B cell (primary cell): ENCODE measurements around the gene RBM19. TPM values are rescaled to one million over a fixed set of nuclear protein-coding genes. Genes with fewer than 3 reads are reported as not detected.

Experiments used
- ATAC-seq: fragments of 200-7000 bp; cut with Tn5 transposase; one replicate; pipeline ENCODE4 v1.10.0; 2021; ENCODE audit warnings: low read depth, mild to moderate bottlenecking, moderate number of reproducible peaks, moderate library complexity
- CTCF ChIA-PET: fragments of 350-600 bp; sonication (Branson Sonifier 250); formaldehyde crosslinking; loops from one replicate; lab custom pipeline; 2021; ENCODE audit warnings: antibody characterized with exemption, inconsistent platforms; lab: Charles Lee
- POLR2A ChIA-PET: fragments of 350-600 bp; sonication (Branson Sonifier 250); formaldehyde crosslinking; loops from one replicate; lab custom pipeline; 2021; ENCODE audit warnings: antibody characterized with exemption; lab: Charles Lee
- DNase-seq: peaks from one replicate; pipeline ENCODE4 v3.0.0; 2013
- H2AFZ ChIP-seq: 2 replicates; pipeline ENCODE4 v1.6.1; 2012; ENCODE audit warnings: mild to moderate bottlenecking, low read depth, low read length; ENCODE audit not compliant: insufficient read depth, poor library complexity, severe bottlenecking
- H3K27ac ChIP-seq, 2 donors: 1 replicate in 1 of 2; 2 replicates in 1 of 2; pipeline ENCODE4 v1.5.1; 2012 to 2013; ENCODE audit warnings: low read length in 2 of 2, mild to moderate bottlenecking in 2 of 2, moderate library complexity in 1 of 2
- H3K27me3 ChIP-seq, 4 experiments: fragments of 200-600 bp in 1 of 4; sonication (generic) in 1 of 4; replicated peaks in 1 of 4; 1 replicate in 2 of 4; 2 replicates in 2 of 4; pipeline versions ENCODE4 v1.6.1 to v1.7.0; 2013 to 2016; ENCODE audit warnings: low read length in 3 of 4, mild to moderate bottlenecking in 2 of 4, mixed read lengths in 1 of 4, moderate library complexity in 1 of 4; ENCODE audit not compliant: insufficient read depth in 4 of 4, control insufficient read depth in 3 of 4; ENCODE audit errors: control extremely low read depth in 1 of 4
- H3K36me3 ChIP-seq, 2 experiments: replicated peaks in 1 of 2; 1 replicate in 1 of 2; 2 replicates in 1 of 2; pipeline versions ENCODE4 v1.6.1 to v1.7.1; 2013; ENCODE audit warnings: low read length in 1 of 2; ENCODE audit not compliant: insufficient read depth in 2 of 2, control insufficient read depth in 1 of 2; ENCODE audit errors: control extremely low read depth in 1 of 2, extremely low read depth in 1 of 2
- H3K4me1 ChIP-seq, 2 donors: fragments of 200-600 bp in 1 of 2; sonication (generic) in 1 of 2; 1 replicate in 1 of 2; 2 replicates in 1 of 2; pipeline versions ENCODE4 v1.5.1 to v1.6.1; 2013 to 2017; ENCODE audit warnings: low read length in 2 of 2; ENCODE audit not compliant: control insufficient read depth in 2 of 2, insufficient read depth in 2 of 2
- H3K4me2 ChIP-seq: replicated peaks from 2 replicates; pipeline ENCODE3; 2012; ENCODE audit warnings: mild to moderate bottlenecking, low read depth, low read length; ENCODE audit not compliant: poor library complexity, severe bottlenecking
- H3K4me3 ChIP-seq, 5 experiments: fragments of 200-600 bp in 1 of 5; sonication (generic) in 1 of 5; 1 replicate in 3 of 5; 2 replicates in 2 of 5; pipeline versions ENCODE4 v1.5.1 to v1.7.0; 2011 to 2016; ENCODE audit warnings: low read length in 4 of 5, mild to moderate bottlenecking in 4 of 5, low read depth in 2 of 5, control low read depth in 1 of 5, moderate library complexity in 1 of 5; ENCODE audit not compliant: insufficient read depth in 1 of 5; ENCODE audit errors: control extremely low read depth in 1 of 5, extremely low read depth in 1 of 5
- H3K79me2 ChIP-seq: fragments of 200-600 bp; sonication (generic); one replicate; pipeline ENCODE4 v1.6.0; 2016; ENCODE audit warnings: low read length; ENCODE audit not compliant: control insufficient read depth, insufficient read depth
- H3K9ac ChIP-seq: fragments of 200-600 bp; sonication (generic); 2 replicates; pipeline ENCODE4 v1.6.1; 2017; ENCODE audit warnings: mild to moderate bottlenecking, low read length, moderate library complexity
- H3K9me3 ChIP-seq, 3 donors: one replicate each; pipeline versions ENCODE4 v1.6.1 to v1.7.1; 2013; ENCODE audit warnings: low read length in 2 of 3; ENCODE audit not compliant: control insufficient read depth in 2 of 3, insufficient read depth in 1 of 3; ENCODE audit errors: control extremely low read depth in 1 of 3
- H4K20me1 ChIP-seq: 2 replicates; pipeline ENCODE4 v1.6.0; 2012; ENCODE audit warnings: mild to moderate bottlenecking, low read length; ENCODE audit not compliant: insufficient read depth, control insufficient read depth, poor library complexity, severe bottlenecking
- H3K27ac Mint-ChIP-seq: one replicate; pipeline ENCODE4 v1.8.0; 2021; ENCODE audit warnings: mixed read lengths
- H3K27me3 Mint-ChIP-seq: one replicate; pipeline ENCODE4 v1.8.0; 2021; ENCODE audit warnings: mixed read lengths
- H3K4me1 Mint-ChIP-seq: one replicate; pipeline ENCODE4 v1.8.0; 2021; ENCODE audit warnings: mixed read lengths
- H3K4me3 Mint-ChIP-seq: one replicate; pipeline ENCODE4 v1.8.0; 2021; ENCODE audit warnings: mixed read lengths
- H3K9me3 Mint-ChIP-seq: one replicate; pipeline ENCODE4 v1.8.0; 2022; ENCODE audit warnings: mixed read lengths; ENCODE audit not compliant: insufficient read depth
- CTCF ChIP-seq: fragments of 200-600 bp; IDR thresholded peaks from one replicate; pipeline ENCODE4 v1.8.0; 2022; ENCODE audit warnings: antibody characterized with exemption, mild to moderate bottlenecking
- EZH2 ChIP-seq: IDR thresholded peaks from 2 replicates; pipeline ENCODE4 v1.6.1; 2012; ENCODE audit warnings: borderline replicate concordance, low read depth, mild to moderate bottlenecking, moderate library complexity, low read length; ENCODE audit not compliant: insufficient read depth, poor library complexity, severe bottlenecking
- WGBS: methylation state at CpG from one replicate; pipeline ENCODE4 v1.1.5; 2013; ENCODE audit warnings: missing lambda C conversion rate; ENCODE audit not compliant: insufficient coverage; 5-methylcytosine and 5-hydroxymethylcytosine counted together
- intact Hi-C: fragments of 100-400 bp; cut with micrococcal nuclease; formaldehyde crosslinking; loops from one replicate; pipeline ENCODE4 v1.10.0; 2022
- polyA plus RNA-seq: library from polyadenylated mRNA; depleted of rRNA; stranded (reverse); fragments of >200 nt; gene quantifications from 2 replicates; pipeline ENCODE4 v1.2.3, GENCODE V29; 2012
- total RNA-seq, 2 donors: library from RNA; stranded (reverse); fragments of 120-200 nt in 1 of 2; gene quantifications; 1 replicate in 1 of 2; 2 replicates in 1 of 2; pipeline versions ENCODE4 v1.2.3 to v1.2.4, GENCODE V29; 2013 to 2022

Gene RBM19
- total and polyA plus RNA-seq, 2 donors (not counting 1 experiment from before 2014, with no cell fraction given): 43.1 to 90.0 TPM

DNA sequence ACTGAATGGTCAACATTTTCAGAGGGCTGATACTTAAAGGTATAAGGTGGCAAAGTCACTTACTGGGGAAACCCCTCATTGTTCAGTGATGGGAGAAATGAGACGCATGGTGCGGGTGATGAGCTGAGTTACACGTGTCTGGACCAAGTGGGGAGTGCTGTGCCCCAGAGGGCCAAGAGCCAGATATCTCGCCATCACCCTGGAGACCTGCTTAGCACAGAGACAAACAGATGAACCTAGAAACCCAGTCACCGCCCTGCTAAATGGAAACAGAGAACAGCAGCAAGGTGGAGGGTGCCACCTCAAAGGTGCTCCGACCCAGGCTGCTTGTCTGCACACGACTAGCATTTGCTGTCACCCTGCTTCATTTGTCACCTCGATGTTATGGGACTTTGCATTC lies 92.4 kb downstream of the RBM19 start:
- no peaks in the 10 kb centered on the region for H3K79me2 ChIP-seq
- Mint-ChIP-seq H3K4me1 (no peaks in the 10 kb centered on the region), H3K27ac (no peak overlapping the region), H3K4me3 (no peak overlapping the region), H3K27me3 (no peaks in the 10 kb centered on the region), H3K9me3 (no peaks in the 10 kb centered on the region)
- H3K4me3 ChIP-seq: no peak overlapping the region
- DNase-seq (no peak), ATAC-seq (no peak)
- H3K9ac ChIP-seq: no peak overlapping the region
- WGBS: 92% methylated on average over 6 of the region's 8 CpGs
- H3K27me3 ChIP-seq: no peaks in the 10 kb centered on the region
- peaks cover 0 to 15% of the 10 kb centered on the region in 2 experiments for H3K36me3 ChIP-seq
- H3K4me2 ChIP-seq: no peak overlapping the region
- intact Hi-C loops: no loop called here
- H2AFZ ChIP-seq: no peak overlapping the region
- ChIA-PET CTCF (no interaction called here), POLR2A (no interaction called here)
- no peaks in the 10 kb centered on the region for H3K9me3 ChIP-seq
- H3K4me1 ChIP-seq: no peaks in the 10 kb centered on the region
- no peak for TF ChIP-seq CTCF
- no peak for TF ChIP-seq EZH2
- no peaks in the 10 kb centered on the region for H4K20me1 ChIP-seq
- no peak overlapping the region for H3K27ac ChIP-seq

- H3K9ac ChIP-seq: no peak overlapping the region
- CTCF ChIA-PET: no interaction called here
- TF ChIP-seq CTCF (no peak), EZH2 (no peak)
- POLR2A ChIA-PET: no interaction called here
- intact Hi-C loops: no loop called here
- no peak overlapping the region for H3K27ac Mint-ChIP-seq
- H3K4me1 Mint-ChIP-seq: no peaks in the 10 kb centered on the region
- no peaks in the 10 kb centered on the region for H4K20me1 ChIP-seq
- H3K9me3 Mint-ChIP-seq: no peaks in the 10 kb centered on the region
- WGBS: 100% methylated on average over 1 of the region's 2 CpGs
- no peak overlapping the region for H3K27ac ChIP-seq
- ATAC-seq: no peak
- H3K4me3 ChIP-seq: no peak overlapping the region
- no peaks in the 10 kb centered on the region for H3K79me2 ChIP-seq
- H3K27me3 ChIP-seq: no peaks in the 10 kb centered on the region
- H3K4me1 ChIP-seq: no peaks in the 10 kb centered on the region
- no peak for DNase-seq
- no peak overlapping the region for H3K4me3 Mint-ChIP-seq
- no peaks in the 10 kb centered on the region for H3K27me3 Mint-ChIP-seq
- H3K9me3 ChIP-seq: no peaks in the 10 kb centered on the region
- no peak overlapping the region for H2AFZ ChIP-seq
- peaks cover 0 to 3% of the 10 kb centered on the region in 2 experiments for H3K36me3 ChIP-seq
- H3K4me2 ChIP-seq: no peak overlapping the region
Observed at GRCh38 chr12:113870890-113871289, 95.2 kb downstream of the RBM19 start.
